ENCODE data around the gene RAD51B.

RAD51B gene

GRCh38 chr14:68594737-68595380, 775.3 kb downstream of the RAD51B start:
- DNase-seq = no peak

GRCh38 chr14:68596211-68596610, 776.6 kb downstream of the RAD51B start:
- DNase-seq = no peak

GRCh38 chr14:68596701-68597100, 777.1 kb downstream of the RAD51B start:
- DNase-seq = no peak

GRCh38 chr14:68598089-68598488, 778.5 kb downstream of the RAD51B start:
- no peak for DNase-seq

GRCh38 chr14:68598621-68599447, 779.3 kb downstream of the RAD51B start:
- DNase-seq = no peak

GRCh38 chr14:68599896-68600610, 780.5 kb downstream of the RAD51B start:
- no peak for DNase-seq

- no peak for DNase-seq
Measured at GRCh38 chr14:68602507-68602906, 782.9 kb downstream of the RAD51B start.

GRCh38 chr14:68603533-68604360, 784.2 kb downstream of the RAD51B start:
- no peak for DNase-seq

- DNase-seq = no peak
Measured at GRCh38 chr14:68604361-68604730, 784.8 kb downstream of the RAD51B start.

- no peak for DNase-seq
Measured at GRCh38 chr14:68604822-68605221, 785.2 kb downstream of the RAD51B start.

GRCh38 chr14:68606176-68606575, 786.6 kb downstream of the RAD51B start:
- peak; percentile 68 for DNase-seq

- DNase-seq = no peak
Measured at GRCh38 chr14:68606644-68607043, 787.1 kb downstream of the RAD51B start.

GRCh38 chr14:68607081-68607866, 787.7 kb downstream of the RAD51B start:
- no peak for DNase-seq

GRCh38 chr14:68607867-68608573, 788.4 kb downstream of the RAD51B start:
- DNase-seq = no peak

- no peak for DNase-seq
Measured at GRCh38 chr14:68608574-68608962, 789.0 kb downstream of the RAD51B start.

- no peak for DNase-seq
Measured at GRCh38 chr14:68609012-68609411, 789.4 kb downstream of the RAD51B start.

- no peak for DNase-seq
Measured at GRCh38 chr14:68610251-68610793, 790.7 kb downstream of the RAD51B start.

- DNase-seq = no peak
Measured at GRCh38 chr14:68611599-68611998, 792.0 kb downstream of the RAD51B start.

- no peak for DNase-seq
Measured at GRCh38 chr14:68612049-68612448, 792.5 kb downstream of the RAD51B start.

GRCh38 chr14:68616221-68616902, 796.8 kb downstream of the RAD51B start:
- DNase-seq = no peak
